GM12892 (cell line): ENCODE results near the gene KLHL25.

ENCODE experiments used
- DNase-seq: peaks from one replicate; pipeline ENCODE4 v3.0.0; 2011; ENCODE audit not compliant: insufficient read length
- FAIRE-seq: peaks from 2 replicates; lab custom pipeline; 2011; peaks lifted over from hg19 to GRCh38; lab: Jason Lieb, UNC
- POLR2A ChIP-seq: IDR thresholded peaks from 2 replicates; pipeline ENCODE4 v1.6.1; 2011; ENCODE audit warnings: low read depth, low read length, control low read depth
- POLR2AphosphoS5 ChIP-seq: IDR thresholded peaks from 2 replicates; pipeline ENCODE4 v1.6.1; 2011; ENCODE audit warnings: low read depth, low read length, control low read depth
- TAF1 ChIP-seq: IDR thresholded peaks from 2 replicates; pipeline ENCODE4 v1.6.1; 2011; ENCODE audit warnings: low read depth, mild to moderate bottlenecking, control low read depth, low read length, borderline replicate concordance

The KLHL25 gene

GRCh38 chr15:85785887-85786780 lies 8.6 kb downstream of the KLHL25 start:
- TF ChIP-seq POLR2AphosphoS5 (no peak), POLR2A (no peak), TAF1 (no peak)
- peak; percentile 66 for FAIRE-seq
- DNase-seq: no peak

GRCh38 chr15:85782064-85782463 lies 12.7 kb downstream of the KLHL25 start:
- TF ChIP-seq TAF1 (no peak), POLR2AphosphoS5 (no peak), POLR2A (no peak)
- peak; percentile 14 for FAIRE-seq
- DNase-seq: no peak

GRCh38 chr15:85781099-85781498 lies 13.6 kb downstream of the KLHL25 start:
- no peak for TF ChIP-seq POLR2A
- no peak for TF ChIP-seq POLR2AphosphoS5
- TF ChIP-seq TAF1: no peak
- FAIRE-seq (no peak), DNase-seq (no peak)

GRCh38 chr15:85780225-85780985 lies 14.3 kb downstream of the KLHL25 start:
- DNase-seq (no peak), FAIRE-seq (no peak)
- TF ChIP-seq POLR2AphosphoS5 (no peak), POLR2A (no peak), TAF1 (no peak)

- DNase-seq (no peak), FAIRE-seq (no peak)
- TF ChIP-seq POLR2AphosphoS5: no peak
- TF ChIP-seq TAF1: no peak
- TF ChIP-seq POLR2A: no peak
These were observed 15.5 kb downstream of the KLHL25 start for GRCh38 chr15:85779249-85779648.

GRCh38 chr15:85778107-85778776 lies 16.5 kb downstream of the KLHL25 start:
- DNase-seq (no peak), FAIRE-seq (no peak)
- TF ChIP-seq POLR2A (no peak), POLR2AphosphoS5 (no peak), TAF1 (no peak)

- DNase-seq (no peak), FAIRE-seq (no peak)
- no peak for TF ChIP-seq TAF1
- no peak for TF ChIP-seq POLR2A
- TF ChIP-seq POLR2AphosphoS5: no peak
These were observed 17.2 kb downstream of the KLHL25 start for GRCh38 chr15:85777250-85778106.

GRCh38 chr15:85773970-85774369 lies 20.8 kb downstream of the KLHL25 start:
- DNase-seq: no peak
- FAIRE-seq: no peak
- TF ChIP-seq POLR2AphosphoS5 (no peak), POLR2A (no peak), TAF1 (no peak)

GRCh38 chr15:85773249-85773648 lies 21.5 kb downstream of the KLHL25 start:
- TF ChIP-seq TAF1: no peak
- TF ChIP-seq POLR2A: no peak
- TF ChIP-seq POLR2AphosphoS5: no peak
- DNase-seq: no peak
- no peak for FAIRE-seq

GRCh38 chr15:85772668-85773067 lies 22.1 kb downstream of the KLHL25 start:
- no peak for DNase-seq
- no peak for FAIRE-seq
- TF ChIP-seq POLR2A (no peak), TAF1 (no peak), POLR2AphosphoS5 (no peak)
